HCT116 (cell line): ENCODE data around the gene AP1M1. TPM values are rescaled to one million over a fixed set of nuclear protein-coding genes. Genes with fewer than 3 reads are reported as not detected.

Experiments used
- ATAC-seq: fragments of 200-7000 bp; cut with Tn5 transposase; 2 replicates; pipeline ENCODE4 v1.9.1; 2020; ENCODE audit warnings: mild to moderate bottlenecking, moderate library complexity
- BruUV-seq: library from RNA; stranded (reverse); fragments of 400-500 nt; replicated peaks from 2 replicates; lab custom pipeline; 2021; lab: Mats Ljungman, UMichigan
- CTCF ChIA-PET: fragments of 300-600 bp; sonication (Branson Sonifier 250); formaldehyde crosslinking; loops from one replicate; lab custom pipeline; 2021; ENCODE audit warnings: antibody characterized with exemption; lab: Charles Lee
- POLR2A ChIA-PET: fragments of 300-600, 350-600 bp; sonication (Branson Sonifier 250); formaldehyde crosslinking; loops from one replicate; lab custom pipeline; 2021; ENCODE audit warnings: antibody characterized with exemption; lab: Charles Lee
- RAD21 ChIA-PET, 2 experiments: fragments of 300-600 bp; sonication (Branson Sonifier 250); formaldehyde crosslinking; loops; one replicate each; lab custom pipeline; 2023; ENCODE audit warnings: low total read pairs in 2 of 2; ENCODE audit not compliant: uncharacterized antibody in 2 of 2, unreplicated experiment in 2 of 2, low non-redundant PET in 1 of 2; lab: Charles Lee
- DNase-seq: peaks from one replicate; pipeline ENCODE4 v3.0.0-alpha.2; 2010; ENCODE audit warnings: low read depth, low spot score
- H2AFZ ChIP-seq: fragments of 200-600 bp; shearing (Covaris generic), sonication (generic); 2 replicates; pipeline ENCODE4 v1.6.1; 2017; ENCODE audit warnings: low read depth, mixed run types, mixed read lengths, antibody characterized with exemption, low read length; ENCODE audit not compliant: poor library complexity, severe bottlenecking
- H3K27ac ChIP-seq: 2 replicates; pipeline ENCODE4 v1.5.1; 2012; ENCODE audit warnings: low read depth, low read length
- H3K27me3 ChIP-seq: fragments of 200-600 bp; sonication (generic); 2 replicates; pipeline ENCODE4 v1.6.1; 2016; ENCODE audit warnings: mixed run types, low read length, mixed read lengths; ENCODE audit not compliant: insufficient read depth
- H3K36me3 ChIP-seq, 2 experiments: fragments of 200-500 bp in 1 of 2; fragments of 200-600 bp in 1 of 2; sonication (Bioruptor generic) in 1 of 2; sonication (generic) in 1 of 2; 2 replicates each; pipeline versions ENCODE4 v1.5.1 to v1.6.1; 2014 to 2016; ENCODE audit warnings: low read length in 2 of 2, inconsistent platforms in 1 of 2, mixed read lengths in 1 of 2, mixed run types in 1 of 2; ENCODE audit not compliant: insufficient read depth in 2 of 2, control insufficient read depth in 1 of 2
- H3K4me1 ChIP-seq, 2 experiments: fragments of 200-600 bp in 1 of 2; sonication (generic) in 1 of 2; 2 replicates each; pipeline versions ENCODE4 v1.5.1 to v1.6.1; 2012 to 2017; ENCODE audit warnings: low read length in 2 of 2, inconsistent platforms in 1 of 2, mild to moderate bottlenecking in 1 of 2, mixed read lengths in 1 of 2, mixed run types in 1 of 2, moderate library complexity in 1 of 2; ENCODE audit not compliant: insufficient read depth in 2 of 2, control insufficient read depth in 1 of 2
- H3K4me2 ChIP-seq: fragments of 200-600 bp; sonication (generic); 2 replicates; pipeline ENCODE4 v1.6.1; 2017; ENCODE audit warnings: mixed run types, low read length, mixed read lengths
- H3K4me3 ChIP-seq, 2 experiments: fragments of 200-600 bp in 1 of 2; sonication (generic) in 1 of 2; replicated peaks in 1 of 2; 2 replicates each; pipeline ENCODE4 v1.5.1; 2011 to 2016; ENCODE audit warnings: low read length in 2 of 2, control low read depth in 1 of 2, low read depth in 1 of 2, mild to moderate bottlenecking in 1 of 2, mixed read lengths in 1 of 2, mixed run types in 1 of 2
- H3K79me2 ChIP-seq: fragments of 200-600 bp; sonication (generic); 2 replicates; pipeline ENCODE4 v1.6.1; 2017; ENCODE audit warnings: mild to moderate bottlenecking, mixed run types, low read length, moderate library complexity, mixed read lengths; ENCODE audit not compliant: insufficient read depth
- H3K9ac ChIP-seq: fragments of 200-600 bp; sonication (generic); 2 replicates; pipeline ENCODE4 v1.6.1; 2016; ENCODE audit warnings: low read length, mixed read lengths
- H3K9me2 ChIP-seq: fragments of 200-600 bp; sonication (generic), shearing (Covaris generic); 2 replicates; pipeline ENCODE4 v1.6.1; 2017; ENCODE audit warnings: mixed run types, mild to moderate bottlenecking, moderate library complexity; ENCODE audit not compliant: insufficient read depth
- H3K9me3 ChIP-seq, 2 experiments: fragments of 200-500 bp in 1 of 2; fragments of 200-600 bp in 1 of 2; sonication (Bioruptor generic) in 1 of 2; sonication (generic) in 1 of 2; 2 replicates each; pipeline ENCODE4 v1.6.1; 2014 to 2017; ENCODE audit warnings: low read length in 2 of 2, mixed read lengths in 2 of 2, inconsistent platforms in 1 of 2, low read depth in 1 of 2, mild to moderate bottlenecking in 1 of 2, mixed run types in 1 of 2, moderate library complexity in 1 of 2; ENCODE audit not compliant: control insufficient read depth in 1 of 2, insufficient read depth in 1 of 2
- H4K20me1 ChIP-seq: fragments of 200-600 bp; sonication (generic), shearing (Covaris generic); 2 replicates; pipeline ENCODE4 v1.6.1; 2017; ENCODE audit warnings: mixed run types, mild to moderate bottlenecking, moderate library complexity; ENCODE audit not compliant: insufficient read depth
- ATF3 ChIP-seq: IDR thresholded peaks from 2 replicates; pipeline ENCODE4 v1.6.1; 2012
- CEBPB ChIP-seq: IDR thresholded peaks from 2 replicates; pipeline ENCODE4 v1.6.1; 2012; ENCODE audit warnings: low read depth
- CTCF ChIP-seq, 3 experiments: fragments of 200-600 bp in 1 of 3; sonication (generic) in 1 of 3; IDR thresholded peaks in 2 of 3; conservative IDR thresholded peaks in 1 of 3; 2 replicates each; pipeline ENCODE4 v1.5.1; 2012 to 2017; ENCODE audit warnings: low read depth in 2 of 3, low read length in 2 of 3, antibody characterized with exemption in 1 of 3, borderline replicate concordance in 1 of 3, control low read depth in 1 of 3, mild to moderate bottlenecking in 1 of 3, mixed read lengths in 1 of 3, mixed run types in 1 of 3, moderate library complexity in 1 of 3; ENCODE audit not compliant: insufficient read depth in 1 of 3
- EGR1 ChIP-seq: IDR thresholded peaks from 2 replicates; pipeline ENCODE4 v1.6.1; 2012; ENCODE audit warnings: low read depth
- ELF1 ChIP-seq: IDR thresholded peaks from 2 replicates; pipeline ENCODE4 v1.6.1; 2012; ENCODE audit warnings: low read depth, borderline replicate concordance
- EZH2 ChIP-seq: fragments of 200-600 bp; sonication (generic); IDR thresholded peaks from 2 replicates; pipeline ENCODE4 v1.6.1; 2017; ENCODE audit warnings: antibody characterized with exemption, mixed run types
- EZH2phosphoT487 ChIP-seq: fragments of 200-600 bp; IDR thresholded peaks from 2 replicates; pipeline ENCODE4 v1.6.1; 2018; ENCODE audit warnings: antibody characterized with exemption, borderline replicate concordance
- FOSL1 ChIP-seq: IDR thresholded peaks from 2 replicates; pipeline ENCODE4 v1.6.1; 2012; ENCODE audit warnings: low read depth
- JUND ChIP-seq: IDR thresholded peaks from 2 replicates; pipeline ENCODE4 v1.6.1; 2012
- POLR2A ChIP-seq: IDR thresholded peaks from 2 replicates; pipeline ENCODE4 v1.7.0; 2011; ENCODE audit warnings: borderline replicate concordance; ENCODE audit not compliant: insufficient read depth, insufficient read length; ENCODE audit errors: extremely low read depth
- POLR2AphosphoS5 ChIP-seq: IDR thresholded peaks from 2 replicates; pipeline ENCODE4 v1.6.1; 2011; ENCODE audit warnings: mild to moderate bottlenecking, low read depth, low read length, moderate library complexity
- RAD21 ChIP-seq: IDR thresholded peaks from 2 replicates; pipeline ENCODE4 v1.6.1; 2012; ENCODE audit warnings: low read depth, mild to moderate bottlenecking
- REST ChIP-seq: IDR thresholded peaks from 2 replicates; pipeline ENCODE4 v1.6.1; 2012; ENCODE audit warnings: low read depth
- SIN3A ChIP-seq: IDR thresholded peaks from 2 replicates; pipeline ENCODE4 v1.6.1; 2012; ENCODE audit warnings: low read depth
- SP1 ChIP-seq: IDR thresholded peaks from 2 replicates; pipeline ENCODE4 v1.6.1; 2012; ENCODE audit warnings: low read depth
- SRF ChIP-seq: IDR thresholded peaks from 2 replicates; pipeline ENCODE4 v1.6.1; 2012; ENCODE audit warnings: low read depth
- TCF7L2 ChIP-seq: IDR thresholded peaks from 2 replicates; pipeline ENCODE4 v1.7.0; 2011; ENCODE audit warnings: borderline replicate concordance, inconsistent platforms; ENCODE audit not compliant: insufficient read depth, insufficient read length; ENCODE audit errors: extremely low read depth
- YY1 ChIP-seq: IDR thresholded peaks from 2 replicates; pipeline ENCODE4 v1.6.1; 2011; ENCODE audit warnings: low read length, low read depth, moderate library complexity, mild to moderate bottlenecking; ENCODE audit not compliant: insufficient replicate concordance; ENCODE audit errors: extremely low read depth
- ZBTB33 ChIP-seq: IDR thresholded peaks from 2 replicates; pipeline ENCODE4 v1.6.1; 2011; ENCODE audit warnings: mild to moderate bottlenecking, low read length, moderate library complexity; ENCODE audit not compliant: insufficient replicate concordance; ENCODE audit errors: extremely low read depth
- ZFX ChIP-seq: fragments of 450-650 bp; IDR thresholded peaks from 2 replicates; pipeline ENCODE4 v1.6.1; 2017
- intact Hi-C: fragments of 100-400 bp; cut with micrococcal nuclease; formaldehyde crosslinking; loops from 2 replicates; pipeline ENCODE4 v1.10.0; 2022
- total RNA-seq: library from RNA; stranded (reverse); gene quantifications from one replicate; pipeline ENCODE4 v1.2.1, GENCODE V29; 2021; ENCODE audit not compliant: unreplicated experiment

AP1M1 gene
- total RNA-seq, 1 experiment from 2014 or later = 50.0 TPM

GRCh38 chr19:16148443-16149229 is 49.1 kb upstream of the AP1M1 start:
- BruUV-seq = no TSS peak
- Histone ChIP-seq H3K4me2 (no peak overlapping the region), H3K79me2 (peaks cover 9% of the 10 kb centered on the region; the same call in 1 of the 2 replicates), H3K27me3 (no peaks in the 10 kb centered on the region), H3K4me1 (peaks cover 12 to 22% of the 10 kb centered on the region in 2 experiments), H3K9ac (no peak overlapping the region), H4K20me1 (no peaks in the 10 kb centered on the region), H3K4me3 (no peak overlapping the region), H3K36me3 (peaks cover 8 to 9% of the 10 kb centered on the region in 2 experiments; a peak in 3 of 4 replicates), H2AFZ (no peak overlapping the region), H3K9me2 (no peaks in the 10 kb centered on the region), H3K27ac (no peak overlapping the region), H3K9me3 (no peaks in the 10 kb centered on the region)
- TF ChIP-seq RAD21 (no peak), TCF7L2 (no peak), CEBPB (no peak), SP1 (no peak), EGR1 (no peak), CTCF (IDR thresholded peaks at IDR 0.05 in 2 of 3, conservative IDR thresholded peaks at IDR 0.05 in 1 of 3; ENCODE audit: borderline replicate concordance in 1 of 3, insufficient read depth in 1 of 3, low read depth in 2 of 3, low read length in 2 of 3) (no peak), POLR2A (no peak), ZFX (no peak), ZBTB33 (no peak), POLR2AphosphoS5 (no peak), JUND (no peak), ATF3 (no peak), YY1 (no peak), SIN3A (no peak), SRF (no peak), FOSL1 (no peak), EZH2phosphoT487 (no peak), EZH2 (no peak), REST (no peak), ELF1 (no peak)
- no peak for ATAC-seq
- intact Hi-C loops = no loop called here
- ChIA-PET RAD21 (no interaction called here), CTCF (no interaction called here), POLR2A (interaction anchor here (0.5 kb wide), 1 partner anchor 13 kb away, joined by 3 read pairs; no protein-coding TSS in a partner anchor)
- DNase-seq = no peak
